ENCODE data around the gene DPH5.
A peak's percentile ranks its signal among the peaks of the same experiment; 100 is the strongest.

DPH5 gene

DNA sequence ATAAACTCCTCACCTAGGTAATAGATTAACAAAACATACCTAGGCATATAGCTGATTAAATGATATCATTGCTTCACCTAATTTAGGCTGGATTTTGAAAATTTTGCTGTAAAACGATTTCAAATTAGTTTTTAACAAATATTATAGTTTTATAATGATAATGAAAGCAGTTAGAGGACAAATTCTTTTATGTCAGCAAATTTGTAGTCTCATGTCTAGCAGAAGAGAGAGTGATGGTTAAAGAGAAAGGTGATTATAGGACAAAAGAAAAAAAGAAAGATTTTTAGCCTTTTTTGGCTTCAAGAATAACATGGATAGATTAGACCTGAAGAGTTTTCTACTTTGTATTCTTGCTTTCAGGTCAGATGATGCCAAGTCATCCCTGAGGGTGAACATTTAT, 3.6 kb upstream of the DPH5 start:
- peaks cover 6% of the 10 kb centered on the region; the same call in 1 of the 2 replicates for H3K4me1 ChIP-seq (ENCODE audit: insufficient read depth, low read length)
- H3K27me3 ChIP-seq (ENCODE audit: insufficient read depth, low read length), result no peaks in the 10 kb centered on the region
- H3K9me3 ChIP-seq (ENCODE audit: insufficient read depth, low read depth, low read length), result no peaks in the 10 kb centered on the region
- no peak overlapping the region for H3K27ac ChIP-seq (ENCODE audit: low read length)
- no peak overlapping the region for H3K9ac ChIP-seq (ENCODE audit: low read depth, low read length)
- peaks cover 10% of the 10 kb centered on the region; the same call in 1 of the 2 replicates for H3K36me3 ChIP-seq (ENCODE audit: insufficient read depth, low read depth, low read length)
- H3K4me3 ChIP-seq (ENCODE audit: low read length), result no peak overlapping the region

DNA sequence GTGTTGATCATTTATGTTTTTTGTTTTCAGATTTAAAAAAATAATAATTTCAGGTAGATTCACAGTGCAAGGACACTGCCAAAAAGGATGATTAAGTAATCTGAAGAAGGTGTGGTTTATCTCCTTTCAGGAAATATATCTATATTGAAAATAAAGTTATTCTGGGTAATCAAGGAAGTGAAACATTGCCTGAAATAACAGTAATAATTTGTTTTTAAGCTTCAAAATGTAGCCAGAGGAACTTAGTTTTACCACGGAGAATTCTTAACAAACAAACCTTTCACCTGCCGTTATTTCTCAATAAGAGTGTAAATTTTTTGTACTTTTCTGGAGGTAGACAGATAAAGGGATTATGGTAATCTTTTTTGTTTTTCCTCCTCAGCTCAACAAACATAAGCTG, 2.9 kb upstream of the DPH5 start:
- no peaks in the 10 kb centered on the region for H3K9me3 ChIP-seq (ENCODE audit: insufficient read depth, low read depth, low read length)
- no peak overlapping the region for H3K9ac ChIP-seq (ENCODE audit: low read depth, low read length)
- no peaks in the 10 kb centered on the region for H3K27me3 ChIP-seq (ENCODE audit: insufficient read depth, low read length)
- H3K27ac ChIP-seq (ENCODE audit: low read length), result no peak overlapping the region
- peaks cover 6% of the 10 kb centered on the region; the same call in 1 of the 2 replicates for H3K4me1 ChIP-seq (ENCODE audit: insufficient read depth, low read length)
- no peak overlapping the region for H3K4me3 ChIP-seq (ENCODE audit: low read length)
- H3K36me3 ChIP-seq (ENCODE audit: insufficient read depth, low read depth, low read length), result peaks cover 17% of the 10 kb centered on the region; the same call in 1 of the 2 replicates

DNA sequence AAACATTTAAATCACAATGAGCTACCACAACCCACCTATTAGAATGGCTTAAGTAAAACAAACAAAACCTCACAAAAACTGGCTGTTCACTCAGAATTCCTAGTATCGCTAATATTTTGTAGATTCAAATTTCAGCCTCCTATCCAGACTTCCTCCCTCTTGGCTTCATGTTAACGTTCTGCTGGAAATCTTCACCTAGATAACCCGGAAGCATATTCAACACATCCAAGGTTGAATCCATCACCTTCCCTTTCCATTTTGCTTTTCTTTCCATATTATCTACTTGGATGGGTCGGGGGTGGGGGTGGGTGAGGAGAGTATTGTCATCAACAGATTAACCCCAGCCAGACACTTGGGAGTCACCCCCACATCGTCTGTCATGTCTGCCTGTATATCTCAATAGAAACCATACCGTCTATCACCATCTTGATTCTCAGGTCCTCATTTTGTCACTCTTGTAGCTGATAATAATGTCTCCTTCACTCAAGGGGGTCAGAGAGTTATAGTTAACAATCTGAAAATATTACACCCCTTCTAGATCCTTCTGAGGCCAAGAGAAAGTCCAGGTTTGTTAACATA, 1.7 kb upstream of the DPH5 start:
- Histone ChIP-seq H3K27me3 (ENCODE audit: insufficient read depth, low read length) (no peaks in the 10 kb centered on the region), H3K36me3 (ENCODE audit: insufficient read depth, low read depth, low read length) (peaks cover 25% of the 10 kb centered on the region; the same call in 1 of the 2 replicates), H3K27ac (ENCODE audit: low read length) (no peak overlapping the region), H3K4me1 (ENCODE audit: insufficient read depth, low read length) (peaks cover 6% of the 10 kb centered on the region; the same call in 1 of the 2 replicates), H3K9ac (ENCODE audit: low read depth, low read length) (peak overlapping the region; percentile 88; the same call in 1 of the 2 replicates), H3K9me3 (ENCODE audit: insufficient read depth, low read depth, low read length) (no peaks in the 10 kb centered on the region), H3K4me3 (ENCODE audit: low read length) (peak overlapping the region; percentile 76)

DNA sequence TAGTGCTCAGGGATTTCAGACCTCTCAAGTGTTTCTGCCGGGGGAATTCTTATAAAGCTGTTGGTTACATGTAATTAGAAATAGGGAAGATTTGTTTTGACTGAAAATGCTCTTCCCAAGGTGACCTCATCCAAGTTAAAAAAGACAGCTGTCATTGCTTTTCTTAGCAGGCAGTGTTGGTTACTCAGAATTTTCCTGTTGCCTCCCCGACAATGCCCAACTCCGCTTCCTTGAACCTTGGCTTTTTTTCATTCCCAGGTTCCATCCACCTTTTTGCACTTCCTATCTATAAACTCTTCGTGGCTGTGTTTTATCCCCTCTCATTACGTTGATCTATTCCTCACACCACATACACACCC, 825 bp upstream of the DPH5 start:
- Histone ChIP-seq H3K27ac (ENCODE audit: low read length) (peak overlapping the region; percentile 50), H3K4me1 (ENCODE audit: insufficient read depth, low read length) (peaks cover 6% of the 10 kb centered on the region; the same call in 1 of the 2 replicates), H3K36me3 (ENCODE audit: insufficient read depth, low read depth, low read length) (peaks cover 32% of the 10 kb centered on the region), H3K4me3 (ENCODE audit: low read length) (peak overlapping the region; percentile 76), H3K9ac (ENCODE audit: low read depth, low read length) (peak overlapping the region; percentile 88), H3K9me3 (ENCODE audit: insufficient read depth, low read depth, low read length) (no peaks in the 10 kb centered on the region), H3K27me3 (ENCODE audit: insufficient read depth, low read length) (no peaks in the 10 kb centered on the region)

DNA sequence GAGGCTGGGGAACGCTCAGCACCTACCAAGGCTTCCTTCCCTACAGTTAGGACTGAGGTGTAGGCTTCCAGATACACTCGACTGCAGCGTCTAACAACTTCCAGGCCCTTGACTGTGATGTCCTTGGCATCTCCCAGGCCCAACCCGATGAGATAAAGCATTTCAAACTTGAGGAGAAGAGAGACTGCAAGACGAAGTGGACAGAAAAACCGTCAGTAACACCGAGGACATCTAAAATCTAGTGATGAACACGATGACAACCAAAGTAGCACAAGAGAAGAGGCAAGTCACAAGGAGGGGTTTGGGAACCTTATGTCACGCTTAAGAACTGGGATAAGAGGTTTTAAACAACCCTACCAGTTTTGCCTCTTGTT, 314 bp downstream of the DPH5 start:
- Histone ChIP-seq H3K27me3 (ENCODE audit: insufficient read depth, low read length) (no peaks in the 10 kb centered on the region), H3K4me3 (ENCODE audit: low read length) (peak overlapping the region; percentile 76), H3K9me3 (ENCODE audit: insufficient read depth, low read depth, low read length) (no peaks in the 10 kb centered on the region), H3K27ac (ENCODE audit: low read length) (peak overlapping the region; percentile 19), H3K36me3 (ENCODE audit: insufficient read depth, low read depth, low read length) (peaks cover 42% of the 10 kb centered on the region), H3K9ac (ENCODE audit: low read depth, low read length) (peak overlapping the region; percentile 88), H3K4me1 (ENCODE audit: insufficient read depth, low read length) (peaks cover 6% of the 10 kb centered on the region; the same call in 1 of the 2 replicates)

DNA sequence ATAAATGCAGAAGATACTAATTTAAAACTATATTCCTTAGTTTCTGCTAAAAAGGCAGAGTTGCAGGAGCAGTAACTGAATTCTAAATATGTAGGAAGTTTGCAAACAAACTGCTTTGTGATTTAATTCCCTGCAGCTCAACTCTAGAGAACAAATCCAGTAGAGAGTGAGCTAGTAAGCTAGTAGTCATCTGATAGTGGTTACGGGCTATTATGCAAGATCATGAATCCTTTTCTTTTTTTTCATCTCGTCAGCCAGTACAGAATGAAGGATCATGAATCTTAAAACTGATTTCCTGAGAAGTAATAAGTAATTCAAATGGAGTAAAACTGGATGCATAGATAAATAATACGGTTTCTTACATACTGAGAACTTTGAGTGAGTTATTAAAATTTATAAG, 3.3 kb downstream of the DPH5 start:
- Histone ChIP-seq H3K4me3 (ENCODE audit: low read length) (no peak overlapping the region), H3K27me3 (ENCODE audit: insufficient read depth, low read length) (no peaks in the 10 kb centered on the region), H3K9me3 (ENCODE audit: insufficient read depth, low read depth, low read length) (no peaks in the 10 kb centered on the region), H3K4me1 (ENCODE audit: insufficient read depth, low read length) (peaks cover 9% of the 10 kb centered on the region; the same call in 1 of the 2 replicates), H3K27ac (ENCODE audit: low read length) (no peak overlapping the region), H3K9ac (ENCODE audit: low read depth, low read length) (no peak overlapping the region; the same call in 1 of the 2 replicates), H3K36me3 (ENCODE audit: insufficient read depth, low read depth, low read length) (peaks cover 44% of the 10 kb centered on the region)

DNA sequence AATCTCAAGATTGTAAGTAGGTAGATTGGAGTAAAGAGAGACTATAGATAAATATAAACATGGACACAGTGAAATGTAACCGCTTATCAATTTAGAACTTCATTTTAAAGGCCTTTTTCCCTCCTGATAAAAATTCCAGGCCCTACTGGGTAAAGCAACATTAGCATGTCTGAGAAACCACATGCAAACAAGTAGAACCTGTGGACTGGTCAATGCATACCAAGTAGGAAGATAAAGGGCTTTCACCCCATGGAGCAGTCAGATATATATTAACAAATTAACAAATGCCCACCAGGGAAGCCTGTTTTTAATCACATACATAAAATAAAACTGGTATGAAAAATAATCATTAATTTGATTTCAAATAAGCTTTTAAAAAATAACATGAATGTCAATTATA, 8.1 kb downstream of the DPH5 start:
- Histone ChIP-seq H3K27me3 (ENCODE audit: insufficient read depth, low read length) (no peaks in the 10 kb centered on the region), H3K27ac (ENCODE audit: low read length) (no peak overlapping the region), H3K36me3 (ENCODE audit: insufficient read depth, low read depth, low read length) (peaks cover 65% of the 10 kb centered on the region), H3K4me3 (ENCODE audit: low read length) (peak overlapping the region; percentile 20; the same call in 1 of the 2 replicates), H3K9ac (ENCODE audit: low read depth, low read length) (peak overlapping the region; percentile 35; the same call in 1 of the 2 replicates), H3K4me1 (ENCODE audit: insufficient read depth, low read length) (peaks cover 3% of the 10 kb centered on the region; the same call in 1 of the 2 replicates), H3K9me3 (ENCODE audit: insufficient read depth, low read depth, low read length) (no peaks in the 10 kb centered on the region)

DNA sequence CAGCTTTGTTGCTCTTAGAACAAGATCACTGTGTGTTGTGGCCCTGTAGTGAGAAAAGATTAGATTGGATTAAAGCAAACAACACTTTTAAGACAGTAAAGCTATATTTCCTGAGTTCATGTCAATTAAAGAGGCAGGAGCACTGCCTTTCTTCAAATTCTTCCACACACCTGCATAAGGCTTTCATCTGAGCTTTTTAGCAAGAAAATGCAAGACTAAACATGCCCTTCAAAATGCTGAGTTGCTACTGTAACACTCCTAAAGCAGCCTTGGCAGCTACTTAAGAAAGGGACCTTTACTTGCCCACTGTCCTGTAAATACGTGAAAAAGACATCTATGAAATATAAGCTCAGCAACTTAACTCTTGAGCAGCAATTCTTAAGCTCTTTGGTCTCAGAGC, 11.8 kb downstream of the DPH5 start:
- no peak overlapping the region for H3K9ac ChIP-seq (ENCODE audit: low read depth, low read length)
- H3K36me3 ChIP-seq (ENCODE audit: insufficient read depth, low read depth, low read length), result peaks cover 50% of the 10 kb centered on the region; the same call in 1 of the 2 replicates
- H3K4me3 ChIP-seq (ENCODE audit: low read length), result no peak overlapping the region
- H3K27ac ChIP-seq (ENCODE audit: low read length), result no peak overlapping the region
- H3K4me1 ChIP-seq (ENCODE audit: insufficient read depth, low read length), result peaks cover 3% of the 10 kb centered on the region; the same call in 1 of the 2 replicates
- no peaks in the 10 kb centered on the region for H3K27me3 ChIP-seq (ENCODE audit: insufficient read depth, low read length)
- no peaks in the 10 kb centered on the region for H3K9me3 ChIP-seq (ENCODE audit: insufficient read depth, low read depth, low read length)

DNA sequence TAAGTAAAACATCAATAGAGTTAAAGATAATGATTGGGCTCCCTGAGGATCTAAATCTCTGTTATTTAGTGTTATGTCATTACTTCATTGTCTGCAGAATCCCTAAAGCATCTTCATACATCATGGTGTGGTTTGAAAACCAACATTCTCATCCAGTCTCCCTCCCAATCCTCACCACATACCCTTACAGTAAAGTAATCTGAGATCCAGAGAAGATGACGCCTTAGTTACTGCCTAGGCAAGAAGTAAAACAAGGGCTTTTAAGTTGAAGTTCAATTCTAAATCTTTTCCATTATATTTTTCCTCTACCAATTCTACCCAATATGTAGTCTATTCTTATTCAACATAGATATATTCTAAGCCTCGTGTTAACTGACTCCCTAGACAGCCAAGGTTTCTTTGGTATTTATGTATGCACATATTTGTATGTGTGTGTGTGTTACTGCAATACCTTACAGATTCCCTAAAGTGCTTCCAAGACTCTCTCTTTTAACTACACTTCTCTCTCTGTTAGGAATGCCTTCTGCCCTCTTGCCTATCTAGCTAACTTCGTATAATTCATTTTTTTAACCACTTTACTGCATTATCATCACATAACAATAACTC, 17.3 kb downstream of the DPH5 start:
- Histone ChIP-seq H3K36me3 (ENCODE audit: insufficient read depth, low read depth, low read length) (peaks cover 33% of the 10 kb centered on the region; the same call in 1 of the 2 replicates), H3K9ac (ENCODE audit: low read depth, low read length) (no peak overlapping the region), H3K27ac (ENCODE audit: low read length) (no peak overlapping the region), H3K27me3 (ENCODE audit: insufficient read depth, low read length) (no peaks in the 10 kb centered on the region), H3K4me1 (ENCODE audit: insufficient read depth, low read length) (0 out of 2 replicates have a peak, but pooled peaks cover 3% of the 10 kb centered on the region), H3K4me3 (ENCODE audit: low read length) (no peak overlapping the region), H3K9me3 (ENCODE audit: insufficient read depth, low read depth, low read length) (no peaks in the 10 kb centered on the region)

DNA sequence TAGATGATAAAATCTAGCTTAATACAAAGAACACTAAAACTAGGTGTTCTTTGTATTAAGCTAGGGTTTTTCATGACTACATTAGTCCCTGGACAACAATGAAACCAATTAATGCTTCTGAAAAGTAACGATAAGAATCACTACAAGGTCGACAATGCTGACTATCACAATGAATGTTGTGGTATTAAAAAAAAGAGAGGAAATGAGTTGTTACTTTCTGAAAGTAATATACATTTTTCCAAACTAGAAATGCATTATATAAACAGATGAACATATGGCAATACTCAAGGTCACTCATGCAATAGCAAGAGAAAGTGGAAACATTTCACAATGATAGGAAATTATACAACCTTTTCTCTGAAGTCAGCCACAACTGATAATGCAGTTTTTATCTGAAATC, 19.0 kb downstream of the DPH5 start:
- Histone ChIP-seq H3K27ac (ENCODE audit: low read length) (no peak overlapping the region), H3K4me3 (ENCODE audit: low read length) (no peak overlapping the region), H3K9ac (ENCODE audit: low read depth, low read length) (no peak overlapping the region), H3K27me3 (ENCODE audit: insufficient read depth, low read length) (no peaks in the 10 kb centered on the region), H3K4me1 (ENCODE audit: insufficient read depth, low read length) (peaks cover 9% of the 10 kb centered on the region; the same call in 1 of the 2 replicates), H3K9me3 (ENCODE audit: insufficient read depth, low read depth, low read length) (no peaks in the 10 kb centered on the region), H3K36me3 (ENCODE audit: insufficient read depth, low read depth, low read length) (peaks cover 23% of the 10 kb centered on the region; the same call in 1 of the 2 replicates)

DNA sequence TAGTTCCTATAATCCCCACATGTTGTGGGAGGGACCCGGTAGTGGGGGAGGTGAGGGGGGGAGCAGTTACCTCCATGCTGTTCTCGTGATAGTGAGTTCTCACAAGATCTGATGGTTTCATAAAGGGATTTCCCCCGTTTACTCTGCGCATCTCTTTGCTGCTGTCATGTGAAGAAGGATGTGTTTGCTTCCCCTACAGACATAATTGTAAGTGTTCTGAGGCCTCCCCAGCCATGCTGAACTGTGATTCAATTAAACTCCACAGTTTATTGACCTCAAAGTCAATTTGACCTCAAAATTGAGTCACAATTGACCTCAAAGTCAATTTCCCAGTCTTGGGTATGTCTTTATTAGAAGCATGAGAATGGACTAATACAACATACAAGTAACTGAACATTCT, 19.7 kb downstream of the DPH5 start:
- no peak overlapping the region for H3K9ac ChIP-seq (ENCODE audit: low read depth, low read length)
- no peak overlapping the region for H3K27ac ChIP-seq (ENCODE audit: low read length)
- H3K36me3 ChIP-seq (ENCODE audit: insufficient read depth, low read depth, low read length), result peaks cover 26% of the 10 kb centered on the region
- H3K4me1 ChIP-seq (ENCODE audit: insufficient read depth, low read length), result peaks cover 9% of the 10 kb centered on the region; the same call in 1 of the 2 replicates
- no peak overlapping the region for H3K4me3 ChIP-seq (ENCODE audit: low read length)
- no peaks in the 10 kb centered on the region for H3K9me3 ChIP-seq (ENCODE audit: insufficient read depth, low read depth, low read length)
- H3K27me3 ChIP-seq (ENCODE audit: insufficient read depth, low read length), result no peaks in the 10 kb centered on the region

DNA sequence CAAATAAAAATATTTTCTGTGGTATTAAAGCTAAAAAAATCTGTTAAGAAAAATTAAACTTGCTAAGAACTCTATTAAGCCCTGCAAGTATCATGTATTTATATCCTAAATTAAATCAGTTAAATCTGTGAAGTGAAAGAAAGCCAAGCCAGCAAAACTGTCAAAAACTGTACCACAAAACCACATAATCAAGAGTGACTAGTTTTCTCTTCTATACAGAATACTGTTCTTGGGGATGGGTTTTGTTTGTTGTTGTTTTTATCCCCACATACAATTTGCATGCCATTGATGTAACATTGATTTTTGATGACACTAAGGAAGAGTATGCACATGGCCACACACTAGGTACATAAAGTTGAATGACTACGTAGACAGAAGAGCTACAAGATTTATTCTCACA, 20.4 kb downstream of the DPH5 start:
- Histone ChIP-seq H3K27me3 (ENCODE audit: insufficient read depth, low read length) (no peaks in the 10 kb centered on the region), H3K4me3 (ENCODE audit: low read length) (no peak overlapping the region), H3K4me1 (ENCODE audit: insufficient read depth, low read length) (peaks cover 9% of the 10 kb centered on the region; the same call in 1 of the 2 replicates), H3K27ac (ENCODE audit: low read length) (no peak overlapping the region), H3K36me3 (ENCODE audit: insufficient read depth, low read depth, low read length) (peaks cover 33% of the 10 kb centered on the region), H3K9me3 (ENCODE audit: insufficient read depth, low read depth, low read length) (no peaks in the 10 kb centered on the region), H3K9ac (ENCODE audit: low read depth, low read length) (no peak overlapping the region)
